Endothelial cell of umbilical vein (primary cell): ENCODE measurements around the gene VAV3.

Experiments used
- EZH2 ChIP-seq: IDR thresholded peaks from 2 replicates; pipeline ENCODE4 v1.6.1; 2012; ENCODE audit warnings: borderline replicate concordance, low read depth, mild to moderate bottlenecking, moderate library complexity, low read length, inconsistent platforms; ENCODE audit not compliant: severe bottlenecking
- FOS ChIP-seq: IDR thresholded peaks from 2 replicates; pipeline ENCODE4 v1.6.1; 2011; ENCODE audit warnings: mild to moderate bottlenecking, low read length, moderate library complexity, borderline replicate concordance; ENCODE audit not compliant: insufficient read depth
- MAX ChIP-seq: IDR thresholded peaks from 2 replicates; pipeline ENCODE4 v1.6.1; 2011; ENCODE audit not compliant: insufficient read depth, insufficient read length
- POLR2A ChIP-seq: IDR thresholded peaks from 2 replicates; pipeline ENCODE4 v1.6.1; 2012; ENCODE audit warnings: low read depth, mild to moderate bottlenecking, control low read depth, low read length
- POLR2AphosphoS5 ChIP-seq: IDR thresholded peaks from 2 replicates; pipeline ENCODE4 v1.6.1; 2012; ENCODE audit warnings: low read depth, mild to moderate bottlenecking, control low read depth, low read length, moderate library complexity; ENCODE audit not compliant: insufficient read depth
- TF ChIP-seq, protein P1 (sequence below), 2 donors: IDR thresholded peaks; 1 replicate in 1 of 2; 2 replicates in 1 of 2; pipeline ENCODE4 v1.5.1; 2011; ENCODE audit warnings: low read length in 2 of 2, mild to moderate bottlenecking in 2 of 2, moderate library complexity in 2 of 2, control low read depth in 1 of 2, inconsistent platforms in 1 of 2, low read depth in 1 of 2; ENCODE audit not compliant: insufficient read depth in 1 of 2; ENCODE audit errors: extremely low read depth in 1 of 2

DNA sequence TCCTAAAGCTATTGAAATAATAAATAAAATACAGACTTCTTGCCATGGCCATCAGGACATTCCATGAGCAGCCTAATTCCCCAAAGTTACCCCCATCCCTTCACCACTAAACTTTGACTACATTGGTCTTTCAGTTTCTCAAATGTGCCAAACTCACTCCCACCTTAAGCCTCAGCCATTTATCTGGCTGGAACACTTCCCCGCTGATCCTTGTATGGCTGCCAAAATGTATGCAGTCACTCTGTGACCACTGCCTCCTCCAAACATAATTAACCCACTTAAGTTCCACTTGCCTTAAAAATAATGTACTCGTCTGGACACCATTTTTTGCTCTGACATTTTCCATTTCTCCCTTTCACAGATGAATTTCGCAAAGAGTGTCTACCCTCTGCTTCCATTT, 416.7 kb downstream of the VAV3 start:
- TF ChIP-seq, protein P1, sequence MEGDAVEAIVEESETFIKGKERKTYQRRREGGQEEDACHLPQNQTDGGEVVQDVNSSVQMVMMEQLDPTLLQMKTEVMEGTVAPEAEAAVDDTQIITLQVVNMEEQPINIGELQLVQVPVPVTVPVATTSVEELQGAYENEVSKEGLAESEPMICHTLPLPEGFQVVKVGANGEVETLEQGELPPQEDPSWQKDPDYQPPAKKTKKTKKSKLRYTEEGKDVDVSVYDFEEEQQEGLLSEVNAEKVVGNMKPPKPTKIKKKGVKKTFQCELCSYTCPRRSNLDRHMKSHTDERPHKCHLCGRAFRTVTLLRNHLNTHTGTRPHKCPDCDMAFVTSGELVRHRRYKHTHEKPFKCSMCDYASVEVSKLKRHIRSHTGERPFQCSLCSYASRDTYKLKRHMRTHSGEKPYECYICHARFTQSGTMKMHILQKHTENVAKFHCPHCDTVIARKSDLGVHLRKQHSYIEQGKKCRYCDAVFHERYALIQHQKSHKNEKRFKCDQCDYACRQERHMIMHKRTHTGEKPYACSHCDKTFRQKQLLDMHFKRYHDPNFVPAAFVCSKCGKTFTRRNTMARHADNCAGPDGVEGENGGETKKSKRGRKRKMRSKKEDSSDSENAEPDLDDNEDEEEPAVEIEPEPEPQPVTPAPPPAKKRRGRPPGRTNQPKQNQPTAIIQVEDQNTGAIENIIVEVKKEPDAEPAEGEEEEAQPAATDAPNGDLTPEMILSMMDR (IDR thresholded peaks at IDR 0.05; ENCODE audit: extremely low read depth in 1 of 2, insufficient read depth in 1 of 2, low read depth in 1 of 2, low read length in 2 of 2) = no peak
- no peak for TF ChIP-seq POLR2AphosphoS5
- no peak for TF ChIP-seq POLR2A
- TF ChIP-seq MAX = no peak
- no peak for TF ChIP-seq EZH2
- no peak for TF ChIP-seq FOS
